NB4 (cell line): ENCODE results near the gene OR10H2.
"Not testable (repeated sequence)": the region's sequence is repeated elsewhere in the genome, so short reads cannot be mapped to it uniquely, and the experiment has no call there.

Source experiments
- DNase-seq: peaks from one replicate; pipeline ENCODE4 v3.0.0; 2010; ENCODE audit warnings: low read depth
- H3K4me3 ChIP-seq: one replicate; pipeline ENCODE4 v1.5.1; 2011; ENCODE audit warnings: mild to moderate bottlenecking, low read depth, low read length, moderate library complexity
- MYC ChIP-seq: IDR thresholded peaks from 2 replicates; pipeline ENCODE4 v1.6.1; 2011; ENCODE audit warnings: low read depth, low read length
- POLR2A ChIP-seq: IDR thresholded peaks from 2 replicates; pipeline ENCODE4 v1.6.1; 2011; ENCODE audit warnings: mild to moderate bottlenecking; ENCODE audit not compliant: insufficient read length; ENCODE audit errors: extremely low read depth
- TF ChIP-seq, protein P1 (sequence below): IDR thresholded peaks from one replicate; pipeline ENCODE4 v1.5.1; 2012; ENCODE audit warnings: low read depth, low read length
- TF ChIP-seq, protein P2 (sequence below): IDR thresholded peaks from 2 replicates; pipeline ENCODE4 v1.6.1; 2011; ENCODE audit warnings: low read depth, low read length

The OR10H2 gene

DNA sequence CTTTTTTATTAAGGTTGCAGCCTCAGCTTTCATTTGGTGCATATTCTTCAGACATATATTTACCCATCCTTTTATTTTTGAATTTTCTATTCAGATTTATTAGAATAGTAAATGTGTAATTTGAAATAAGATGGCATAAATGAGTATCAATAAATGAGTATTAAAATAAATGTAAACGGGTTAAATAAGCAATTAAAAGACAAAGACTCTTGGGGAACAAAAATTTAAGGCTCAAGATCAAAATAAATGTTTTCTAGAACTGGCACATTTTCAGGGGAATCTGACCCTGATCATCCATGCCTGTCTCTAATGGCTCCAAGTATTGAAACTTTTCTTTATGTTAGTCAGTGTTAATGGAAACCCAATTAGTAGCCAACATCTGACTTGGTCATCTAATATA lies 13.0 kb downstream of the OR10H2 start:
- TF ChIP-seq, protein P1, sequence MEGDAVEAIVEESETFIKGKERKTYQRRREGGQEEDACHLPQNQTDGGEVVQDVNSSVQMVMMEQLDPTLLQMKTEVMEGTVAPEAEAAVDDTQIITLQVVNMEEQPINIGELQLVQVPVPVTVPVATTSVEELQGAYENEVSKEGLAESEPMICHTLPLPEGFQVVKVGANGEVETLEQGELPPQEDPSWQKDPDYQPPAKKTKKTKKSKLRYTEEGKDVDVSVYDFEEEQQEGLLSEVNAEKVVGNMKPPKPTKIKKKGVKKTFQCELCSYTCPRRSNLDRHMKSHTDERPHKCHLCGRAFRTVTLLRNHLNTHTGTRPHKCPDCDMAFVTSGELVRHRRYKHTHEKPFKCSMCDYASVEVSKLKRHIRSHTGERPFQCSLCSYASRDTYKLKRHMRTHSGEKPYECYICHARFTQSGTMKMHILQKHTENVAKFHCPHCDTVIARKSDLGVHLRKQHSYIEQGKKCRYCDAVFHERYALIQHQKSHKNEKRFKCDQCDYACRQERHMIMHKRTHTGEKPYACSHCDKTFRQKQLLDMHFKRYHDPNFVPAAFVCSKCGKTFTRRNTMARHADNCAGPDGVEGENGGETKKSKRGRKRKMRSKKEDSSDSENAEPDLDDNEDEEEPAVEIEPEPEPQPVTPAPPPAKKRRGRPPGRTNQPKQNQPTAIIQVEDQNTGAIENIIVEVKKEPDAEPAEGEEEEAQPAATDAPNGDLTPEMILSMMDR = no peak
- TF ChIP-seq, protein P2, sequence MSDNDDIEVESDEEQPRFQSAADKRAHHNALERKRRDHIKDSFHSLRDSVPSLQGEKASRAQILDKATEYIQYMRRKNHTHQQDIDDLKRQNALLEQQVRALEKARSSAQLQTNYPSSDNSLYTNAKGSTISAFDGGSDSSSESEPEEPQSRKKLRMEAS = no peak
- TF ChIP-seq MYC = no peak
- TF ChIP-seq POLR2A = no peak
- no peak for DNase-seq
- H3K4me3 ChIP-seq = no peak overlapping the region

DNA sequence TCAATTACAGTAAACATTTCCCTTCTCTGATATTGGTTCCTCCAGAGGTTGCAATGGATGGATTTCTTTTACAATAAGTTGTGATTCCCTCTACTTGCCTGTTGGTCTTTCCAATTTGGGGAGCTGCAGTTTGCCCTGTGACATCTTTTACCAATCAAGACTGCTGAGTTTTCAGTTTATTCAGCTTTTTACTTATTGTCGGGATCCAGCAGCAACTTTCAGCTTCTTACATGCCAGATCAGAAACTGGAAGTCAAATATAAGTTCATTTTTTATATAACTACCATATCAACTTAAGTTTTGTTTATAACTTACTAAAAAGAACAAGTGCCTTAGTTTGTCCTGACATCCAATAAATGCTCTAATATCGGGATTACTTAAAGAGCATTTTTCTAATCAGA lies 20.4 kb downstream of the OR10H2 start:
- no peak overlapping the region for H3K4me3 ChIP-seq
- no peak for DNase-seq
- no peak for TF ChIP-seq MYC

DNA sequence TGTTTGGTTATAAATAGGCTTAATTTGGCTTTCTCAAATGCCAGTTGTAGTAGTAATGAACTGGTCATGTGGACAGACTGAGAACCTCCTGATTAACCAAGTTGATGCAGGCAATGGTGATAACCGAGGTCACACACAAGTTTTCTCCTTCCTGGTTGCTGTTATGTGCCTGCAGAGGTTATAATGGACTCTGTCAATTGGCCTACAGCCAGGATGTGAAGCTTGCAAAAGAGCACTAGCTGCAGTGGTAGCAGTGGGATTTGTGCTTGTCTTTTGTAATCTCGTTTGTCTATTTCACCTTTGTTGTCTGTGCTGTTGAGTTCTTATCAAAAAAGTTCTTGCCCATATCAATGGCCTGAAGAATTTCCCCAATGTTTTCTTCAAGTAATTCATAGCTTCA lies 30.6 kb downstream of the OR10H2 start:
- no peak for TF ChIP-seq POLR2A
- TF ChIP-seq, protein P1 = no peak
- TF ChIP-seq, protein P2 = no peak
- no peak for TF ChIP-seq MYC
- no peak for DNase-seq
- no peak overlapping the region for H3K4me3 ChIP-seq

DNA sequence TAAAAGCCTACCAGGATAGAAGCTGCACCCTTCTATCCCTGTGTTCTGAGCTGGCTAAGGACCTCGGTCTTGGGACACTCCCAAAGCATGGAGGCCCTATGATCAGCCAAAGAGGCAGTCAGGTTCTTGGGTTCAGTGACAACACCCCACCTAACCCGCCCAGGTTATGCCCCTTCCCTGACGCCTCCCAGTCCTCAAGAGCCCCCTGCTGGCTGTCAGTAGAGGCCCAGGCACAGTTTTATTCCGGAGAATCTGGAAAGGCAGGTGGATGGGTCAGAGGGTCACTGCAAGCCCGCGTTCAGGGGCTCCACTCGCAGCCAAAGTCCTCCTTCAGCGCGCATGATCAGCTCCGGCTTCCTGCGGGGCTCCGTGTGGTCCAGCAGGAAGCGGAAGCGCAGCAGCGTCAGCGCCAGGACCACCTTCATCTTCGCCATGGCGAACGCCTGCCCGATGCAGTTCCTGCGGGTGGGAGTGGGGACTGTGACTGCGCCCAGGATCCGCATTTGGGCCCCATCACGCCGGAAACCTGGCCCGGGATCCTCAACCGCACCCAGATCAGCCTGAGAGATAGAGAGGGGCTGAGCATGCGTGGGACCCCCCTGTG lies 32.2 kb downstream of the OR10H2 start:
- TF ChIP-seq, protein P2 = no peak
- TF ChIP-seq POLR2A (no peak), MYC (no peak)
- TF ChIP-seq, protein P1 = peak; percentile 18
- no peak overlapping the region for H3K4me3 ChIP-seq

DNA sequence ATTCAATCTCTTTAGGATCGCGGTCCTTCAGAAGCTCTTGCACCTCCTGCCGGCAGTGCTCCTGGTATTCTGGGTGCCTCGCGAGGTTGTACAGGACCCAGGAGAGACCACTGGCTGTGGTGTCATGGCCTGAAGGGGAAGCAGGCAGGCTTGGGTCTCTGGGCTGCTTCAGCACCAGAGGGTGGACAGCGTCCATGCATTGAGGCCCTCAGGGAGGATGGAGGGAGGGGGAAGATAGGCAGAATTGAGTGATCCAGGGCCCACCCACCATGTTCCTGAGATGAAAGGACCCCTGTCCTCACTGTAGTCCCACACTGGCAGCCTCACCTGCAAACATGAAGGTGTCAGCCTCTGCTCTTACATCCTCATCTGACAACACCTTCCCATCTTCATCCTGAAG lies 41.8 kb downstream of the OR10H2 start:
- TF ChIP-seq MYC (no peak), POLR2A (no peak)
- TF ChIP-seq, protein P1 = no peak
- TF ChIP-seq, protein P2 = no peak
- DNase-seq = peak; percentile 40
- H3K4me3 ChIP-seq = no peak overlapping the region

More for the DNA sequence above, 32.2 kb downstream of the OR10H2 start:
- DNase-seq = no peak

DNA sequence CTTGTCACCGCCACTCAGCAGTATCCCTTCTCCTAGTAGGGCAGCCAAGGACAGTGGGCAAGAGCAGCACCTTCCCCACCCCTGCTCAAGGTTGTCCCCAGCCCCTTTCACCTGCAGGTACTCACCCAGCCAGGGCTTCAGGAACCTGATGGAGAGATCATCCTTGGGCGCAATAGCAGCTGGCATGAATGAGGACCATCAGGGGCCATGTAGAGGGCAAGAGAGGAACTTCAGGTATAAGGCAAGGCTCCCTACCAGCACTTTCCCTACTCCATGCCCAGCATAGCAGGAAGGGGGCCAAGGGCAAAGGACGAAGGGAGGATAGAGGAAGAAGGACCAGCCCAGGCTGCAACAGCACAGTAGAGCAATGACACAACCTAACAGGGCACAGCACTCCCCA lies 46.3 kb downstream of the OR10H2 start:
- H3K4me3 ChIP-seq, DNase-seq: not testable (repeated sequence)

DNA sequence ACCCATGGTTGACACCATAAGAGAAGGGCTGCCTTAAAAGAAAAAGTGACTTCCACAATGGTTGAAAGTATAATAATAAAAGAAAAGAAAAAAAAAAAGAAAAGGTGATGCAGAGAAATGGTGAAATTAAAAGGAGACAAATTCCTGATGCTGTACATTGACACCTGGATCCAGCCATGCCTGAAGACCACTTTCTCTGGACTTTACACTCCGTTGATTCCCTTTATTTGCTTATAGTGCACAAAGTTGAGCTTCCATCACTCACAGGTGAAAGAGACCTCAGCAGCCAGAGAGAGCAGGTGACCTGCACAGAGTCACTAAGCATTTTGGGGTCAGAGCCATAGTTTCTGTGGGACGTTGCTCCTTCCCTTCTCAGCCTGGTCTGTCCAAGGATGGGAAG lies 47.4 kb downstream of the OR10H2 start:
- DNase-seq = no peak
- no peak overlapping the region for H3K4me3 ChIP-seq

More for the DNA sequence above, 47.4 kb downstream of the OR10H2 start:
- no peak for TF ChIP-seq MYC
- TF ChIP-seq, protein P2 = no peak
- TF ChIP-seq POLR2A = no peak
- TF ChIP-seq, protein P1 = no peak
